ENCODE results near the gene FLRT1.

DNA sequence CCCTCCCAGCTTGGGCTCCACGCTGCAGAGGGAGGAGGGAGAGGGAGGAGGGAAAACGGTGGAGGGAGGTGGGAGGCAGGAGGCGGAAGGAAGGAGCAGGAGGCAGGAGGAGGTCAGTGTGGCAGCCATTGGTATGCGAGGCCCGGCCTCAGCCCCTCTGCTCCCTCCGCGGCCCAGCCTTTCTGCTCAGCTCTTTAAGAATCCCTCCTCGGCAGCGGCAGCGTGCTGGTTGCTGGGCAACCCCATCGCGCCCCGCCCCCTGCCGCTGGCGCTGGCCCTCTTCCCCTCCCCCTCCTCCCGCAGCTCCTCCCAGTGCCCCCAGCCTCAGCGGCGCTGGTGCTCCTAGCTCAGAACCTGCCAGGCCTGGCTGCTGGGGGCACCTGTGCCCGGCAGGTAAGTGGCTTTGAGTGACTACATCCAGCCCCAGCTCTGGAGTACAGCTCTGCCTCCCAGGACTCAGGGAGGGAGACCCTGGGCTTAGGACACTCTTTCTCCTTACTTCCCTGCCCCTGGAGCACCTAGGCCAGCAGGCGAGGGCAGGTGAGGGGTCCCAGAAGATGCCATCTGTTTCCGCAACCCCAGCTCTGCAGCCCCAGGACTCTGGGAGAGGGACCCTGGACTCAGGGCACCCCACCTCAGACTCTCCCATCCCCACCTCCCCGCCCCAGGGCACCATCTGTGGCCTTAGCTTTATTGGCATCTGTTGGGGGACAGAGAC, 7.2 kb upstream of the FLRT1 start:
- TF ChIP-seq, protein P1, sequence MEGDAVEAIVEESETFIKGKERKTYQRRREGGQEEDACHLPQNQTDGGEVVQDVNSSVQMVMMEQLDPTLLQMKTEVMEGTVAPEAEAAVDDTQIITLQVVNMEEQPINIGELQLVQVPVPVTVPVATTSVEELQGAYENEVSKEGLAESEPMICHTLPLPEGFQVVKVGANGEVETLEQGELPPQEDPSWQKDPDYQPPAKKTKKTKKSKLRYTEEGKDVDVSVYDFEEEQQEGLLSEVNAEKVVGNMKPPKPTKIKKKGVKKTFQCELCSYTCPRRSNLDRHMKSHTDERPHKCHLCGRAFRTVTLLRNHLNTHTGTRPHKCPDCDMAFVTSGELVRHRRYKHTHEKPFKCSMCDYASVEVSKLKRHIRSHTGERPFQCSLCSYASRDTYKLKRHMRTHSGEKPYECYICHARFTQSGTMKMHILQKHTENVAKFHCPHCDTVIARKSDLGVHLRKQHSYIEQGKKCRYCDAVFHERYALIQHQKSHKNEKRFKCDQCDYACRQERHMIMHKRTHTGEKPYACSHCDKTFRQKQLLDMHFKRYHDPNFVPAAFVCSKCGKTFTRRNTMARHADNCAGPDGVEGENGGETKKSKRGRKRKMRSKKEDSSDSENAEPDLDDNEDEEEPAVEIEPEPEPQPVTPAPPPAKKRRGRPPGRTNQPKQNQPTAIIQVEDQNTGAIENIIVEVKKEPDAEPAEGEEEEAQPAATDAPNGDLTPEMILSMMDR (conservative IDR thresholded peaks at IDR 0.05 in 1 of 2, IDR thresholded peaks at IDR 0.05 in 1 of 2; ENCODE audit: low read depth in 1 of 2, low read length in 2 of 2), result no peak
- no peak for TF ChIP-seq EZH2 (IDR thresholded peaks at IDR 0.05; ENCODE audit: low read length, missing control alignments)

Measured in fibroblast of lung (primary cell).